ENCODE results near the gene HSPG2. TPM values are rescaled to one million over a fixed set of nuclear protein-coding genes. Genes with fewer than 3 reads are reported as not detected.
A peak's percentile ranks its signal among the peaks of the same experiment; 100 is the strongest.

The HSPG2 gene
- total and polyA plus RNA-seq, 9 of the 15 experiments (the other 6 are each of a cell fraction or from before 2014, with no cell fraction given), result 0.14 to 160 (median 15.7) TPM

GRCh38 chr1:21909787-21910503 is 27.2 kb downstream of the HSPG2 start (continued):
- TF ChIP-seq MAZ (CRISPR knock-in tag; conservative IDR thresholded peaks at IDR 0.05 in 1 of 2, IDR thresholded peaks at IDR 0.05 in 1 of 2) (peak; percentile 14 to 22; a peak in 1 of 4 replicates), PTBP1 (IDR thresholded peaks at IDR 0.05; ENCODE audit: low read depth, low read length) (peak; percentile 95), ZNF133 (CRISPR knock-in tag; IDR thresholded peaks at IDR 0.05) (0 out of 2 replicates have a peak, but pooled peaks have one; percentile 34), TEAD4 (IDR thresholded peaks at IDR 0.05; ENCODE audit: low read length) (no peak), TEAD4 (CRISPR knock-in tag; IDR thresholded peaks at IDR 0.05; ENCODE audit: borderline replicate concordance) (no peak), MYNN (IDR thresholded peaks at IDR 0.05) (peak; percentile 39; the same call in 1 of the 2 replicates), MYNN (CRISPR knock-in tag; IDR thresholded peaks at IDR 0.05) (no peak), ZFX (CRISPR knock-in tag; IDR thresholded peaks at IDR 0.05) (peak; percentile 53), KDM2B (CRISPR knock-in tag; IDR thresholded peaks at IDR 0.05) (no peak), SMAD4 (CRISPR knock-in tag; conservative IDR thresholded peaks at IDR 0.05) (peak; percentile 14; the same call in 1 of the 2 replicates), JUN (IDR thresholded peaks at IDR 0.05; ENCODE audit: borderline replicate concordance, low read depth, low read length) (no peak), JUN (CRISPR knock-in tag; IDR thresholded peaks at IDR 0.05; ENCODE audit: borderline replicate concordance) (peak; percentile 52; the same call in 1 of the 2 replicates), ZFP36 (IDR thresholded peaks at IDR 0.05; ENCODE audit: low read depth, low read length, partially characterized antibody) (peak; percentile 100), ZNF146 (CRISPR knock-in tag; IDR thresholded peaks at IDR 0.05; ENCODE audit: unreplicated experiment) (no peak), ZNF592 (IDR thresholded peaks at IDR 0.05) (peak; percentile 20; the same call in 1 of the 2 replicates), DIDO1 (tag; IDR thresholded peaks at IDR 0.05; ENCODE audit: low read depth) (no peak), RBM25 (IDR thresholded peaks at IDR 0.05; ENCODE audit: low read depth, low read length, severe bottlenecking) (peak; percentile 96), RCOR1 (IDR thresholded peaks at IDR 0.05; ENCODE audit: borderline replicate concordance in 1 of 2, low read depth in 2 of 2, low read length in 2 of 2) (peak; percentile 26 to 71; a peak in 3 of 4 replicates), NRF1 (conservative IDR thresholded peaks at IDR 0.05 in 1 of 2, IDR thresholded peaks at IDR 0.05 in 1 of 2) (peak in 1 of 2 experiments; percentile 14; a peak in 1 of 4 replicates), ZBTB17 (CRISPR knock-in tag; IDR thresholded peaks at IDR 0.05) (0 out of 2 replicates have a peak, but pooled peaks have one; percentile 4), KAT7 (CRISPR knock-in tag; IDR thresholded peaks at IDR 0.05; ENCODE audit: borderline replicate concordance) (no peak), PHF20 (IDR thresholded peaks at IDR 0.05; ENCODE audit: partially characterized antibody) (peak; percentile 37), ZNF830 (CRISPR knock-in tag; IDR thresholded peaks at IDR 0.05) (no peak), GTF2E2 (tag; IDR thresholded peaks at IDR 0.05) (0 out of 2 replicates have a peak, but pooled peaks have one; percentile 27)
